ENCODE data around the gene PFKFB4.

The PFKFB4 gene

GRCh38 chr3:48556796-48557626 lies at the start of gene PFKFB4:
Gene PFKFB4 (minus strand): TSS chr3:48556803. CDS start chr3:48556777, 26 bp downstream.
- peak; percentile 97 for DNase-seq

GRCh38 chr3:48601622-48601994 lies 45.0 kb upstream of the PFKFB4 start:
- DNase-seq = no peak

- no peak for DNase-seq
Observed at GRCh38 chr3:48600711-48601621, 44.4 kb upstream of the PFKFB4 start.

GRCh38 chr3:48599509-48600285 lies 43.1 kb upstream of the PFKFB4 start:
- no peak for DNase-seq

- no peak for DNase-seq
Observed at GRCh38 chr3:48599077-48599501, 42.5 kb upstream of the PFKFB4 start.

GRCh38 chr3:48598323-48599076 lies 41.9 kb upstream of the PFKFB4 start:
- DNase-seq = no peak

- DNase-seq = no peak
Observed at GRCh38 chr3:48597408-48597800, 40.8 kb upstream of the PFKFB4 start.

GRCh38 chr3:48596676-48597407 lies 40.2 kb upstream of the PFKFB4 start:
- DNase-seq = no peak

GRCh38 chr3:48596157-48596556 lies 39.6 kb upstream of the PFKFB4 start:
- DNase-seq = no peak

GRCh38 chr3:48595526-48596121 lies 39.0 kb upstream of the PFKFB4 start:
- no peak for DNase-seq

- no peak for DNase-seq
Observed at GRCh38 chr3:48595075-48595525, 38.5 kb upstream of the PFKFB4 start, which contains the start of gene COL7A1. Gene COL7A1 (minus strand): TSS chr3:48595329. CDS start chr3:48595159, 170 bp downstream.

GRCh38 chr3:48594417-48595049 lies 37.9 kb upstream of the PFKFB4 start:
- DNase-seq = no peak

GRCh38 chr3:48593337-48593736 lies 36.7 kb upstream of the PFKFB4 start:
- no peak for DNase-seq

GRCh38 chr3:48592519-48593087 lies 36.0 kb upstream of the PFKFB4 start:
- no peak for DNase-seq

GRCh38 chr3:48591886-48592518 lies 35.4 kb upstream of the PFKFB4 start:
- DNase-seq = no peak

GRCh38 chr3:48591436-48591835 lies 34.8 kb upstream of the PFKFB4 start:
- no peak for DNase-seq

- no peak for DNase-seq
Observed at GRCh38 chr3:48588230-48588629, 31.6 kb upstream of the PFKFB4 start.

GRCh38 chr3:48587686-48588085 lies 31.1 kb upstream of the PFKFB4 start:
- DNase-seq = no peak

GRCh38 chr3:48585411-48585810 lies 28.8 kb upstream of the PFKFB4 start:
- DNase-seq = no peak

- no peak for DNase-seq
Observed at GRCh38 chr3:48584836-48585235, 28.2 kb upstream of the PFKFB4 start.
